ENCODE data around the gene SORBS1. TPM values are rescaled to one million over a fixed set of nuclear protein-coding genes. Genes with fewer than 3 reads are reported as not detected.

Gene SORBS1
- total RNA-seq, 2 experiments from 2014 or later = 0.71 to 0.72 TPM

- peaks cover 17% of the 10 kb centered on the region for H3K27me3 Mint-ChIP-seq
- no peak overlapping the region for H3K4me3 Mint-ChIP-seq
- POLR2A ChIA-PET = no interaction called here
- H3K4me1 Mint-ChIP-seq = no peaks in the 10 kb centered on the region
- ATAC-seq (ENCODE audit: low read depth) (no peak), DNase-seq (no peak)
- no peaks in the 10 kb centered on the region for H3K36me3 Mint-ChIP-seq
- H3K9me3 Mint-ChIP-seq = no peaks in the 10 kb centered on the region
- H3K27ac Mint-ChIP-seq = no peak overlapping the region
These were observed 295.6 kb downstream of the SORBS1 start for GRCh38 chr10:95265572-95265971.

- H3K9me3 Mint-ChIP-seq = no peaks in the 10 kb centered on the region
- DNase-seq = no peak
- H3K4me1 Mint-ChIP-seq = no peaks in the 10 kb centered on the region
- no peak overlapping the region for H3K4me3 Mint-ChIP-seq
- H3K27ac Mint-ChIP-seq = no peak overlapping the region
- no peaks in the 10 kb centered on the region for H3K36me3 Mint-ChIP-seq
- POLR2A ChIA-PET = no interaction called here
- peaks cover 17% of the 10 kb centered on the region for H3K27me3 Mint-ChIP-seq
- no peak for ATAC-seq (ENCODE audit: low read depth)
These were observed 296.7 kb downstream of the SORBS1 start for GRCh38 chr10:95264227-95265051.

- H3K27ac Mint-ChIP-seq = no peak overlapping the region
- DNase-seq = no peak
- ATAC-seq (ENCODE audit: low read depth) = no peak
- H3K9me3 Mint-ChIP-seq = no peaks in the 10 kb centered on the region
- H3K4me1 Mint-ChIP-seq = no peaks in the 10 kb centered on the region
- POLR2A ChIA-PET = no interaction called here
- H3K36me3 Mint-ChIP-seq = no peaks in the 10 kb centered on the region
- H3K4me3 Mint-ChIP-seq = no peak overlapping the region
- H3K27me3 Mint-ChIP-seq = peaks cover 14% of the 10 kb centered on the region
These were observed 297.3 kb downstream of the SORBS1 start for GRCh38 chr10:95263864-95264226.

GRCh38 chr10:95262763-95263518 is 298.2 kb downstream of the SORBS1 start:
- H3K36me3 Mint-ChIP-seq = no peaks in the 10 kb centered on the region
- H3K9me3 Mint-ChIP-seq = no peaks in the 10 kb centered on the region
- no peak for ATAC-seq (ENCODE audit: low read depth)
- H3K4me1 Mint-ChIP-seq = no peaks in the 10 kb centered on the region
- peaks cover 15% of the 10 kb centered on the region for H3K27me3 Mint-ChIP-seq
- no peak for DNase-seq
- H3K27ac Mint-ChIP-seq = no peak overlapping the region
- H3K4me3 Mint-ChIP-seq = no peak overlapping the region
- POLR2A ChIA-PET = no interaction called here

GRCh38 chr10:95261926-95262325 is 299.2 kb downstream of the SORBS1 start:
- Mint-ChIP-seq H3K36me3 (peaks cover 2% of the 10 kb centered on the region), H3K4me3 (no peak overlapping the region), H3K4me1 (no peaks in the 10 kb centered on the region), H3K27me3 (peaks cover 23% of the 10 kb centered on the region), H3K9me3 (peaks cover 2% of the 10 kb centered on the region), H3K27ac (no peak overlapping the region)
- ATAC-seq (ENCODE audit: low read depth) = no peak
- no peak for DNase-seq
- POLR2A ChIA-PET = no interaction called here

Other genes starting within 250 kb of the SORBS1 start
- 10 to 100 TPM; 46.8 to 48.7 TPM for gene ALDH18A1, start 95.3 kb upstream of the SORBS1 start, total RNA-seq
- 10 to 100 TPM; 16.2 to 21.4 TPM for gene TCTN3, start 132.6 kb upstream of the SORBS1 start, total RNA-seq
- gene ENTPD1, start 194.8 kb upstream of the SORBS1 start, total RNA-seq = 10 to 100 TPM; 10.9 to 11.6 TPM